ENCODE data around the gene LHPP. TPM values are rescaled to one million over a fixed set of nuclear protein-coding genes. Genes with fewer than 3 reads are reported as not detected.

Gene LHPP
- total RNA-seq, 1 experiment from 2014 or later: 3.7 TPM

DNA sequence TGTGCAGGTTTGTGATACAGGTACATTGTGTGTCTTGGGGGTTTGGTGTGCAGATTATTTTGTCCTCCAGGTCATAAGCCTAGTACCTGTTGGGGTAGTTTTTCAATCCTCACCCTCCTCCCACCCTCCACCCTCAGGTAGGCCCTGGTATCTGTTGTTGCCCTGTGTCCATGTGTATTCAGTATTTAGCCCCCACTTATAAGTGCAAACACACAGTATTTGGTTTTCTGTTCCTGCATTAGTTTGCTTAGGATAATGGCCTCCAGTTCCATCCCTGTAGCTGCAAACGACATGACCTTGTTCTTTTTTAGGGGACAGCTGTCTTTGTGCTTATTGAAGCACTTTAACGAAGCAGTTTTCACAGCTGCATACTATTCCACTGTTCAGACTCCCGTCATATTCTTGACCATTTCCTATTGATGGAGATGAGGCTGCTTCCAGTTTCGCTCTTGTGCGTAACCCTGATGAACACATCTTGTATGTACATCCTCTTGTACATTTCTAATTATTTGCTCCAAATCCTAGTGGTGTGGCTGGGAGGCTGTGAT is 47.4 kb downstream of the LHPP start:
- H3K9me3 Mint-ChIP-seq (ENCODE audit: unreplicated experiment): no peaks in the 10 kb centered on the region
- H3K27ac Mint-ChIP-seq (ENCODE audit: low read depth, unreplicated experiment): no peak overlapping the region
- no peaks in the 10 kb centered on the region for H3K36me3 Mint-ChIP-seq (ENCODE audit: insufficient read depth, unreplicated experiment)
- BruUV-seq (replicated peaks): no TSS peak
- H3K4me3 Mint-ChIP-seq (ENCODE audit: unreplicated experiment): no peak overlapping the region
- peaks cover 5% of the 10 kb centered on the region for H3K4me1 Mint-ChIP-seq (ENCODE audit: insufficient read depth, unreplicated experiment)
- ChIA-PET POLR2A (interaction anchor here (0.7 kb wide), 1 partner anchor 24 kb away, joined by 3 read pairs; no protein-coding TSS in a partner anchor), CTCF (interaction anchor here (0.6 kb wide), 1 partner anchor 1599 kb away, joined by 3 read pairs; no protein-coding TSS in a partner anchor)
- DNase-seq (ENCODE audit: unreplicated experiment): no peak
- TF ChIP-seq, protein P1, sequence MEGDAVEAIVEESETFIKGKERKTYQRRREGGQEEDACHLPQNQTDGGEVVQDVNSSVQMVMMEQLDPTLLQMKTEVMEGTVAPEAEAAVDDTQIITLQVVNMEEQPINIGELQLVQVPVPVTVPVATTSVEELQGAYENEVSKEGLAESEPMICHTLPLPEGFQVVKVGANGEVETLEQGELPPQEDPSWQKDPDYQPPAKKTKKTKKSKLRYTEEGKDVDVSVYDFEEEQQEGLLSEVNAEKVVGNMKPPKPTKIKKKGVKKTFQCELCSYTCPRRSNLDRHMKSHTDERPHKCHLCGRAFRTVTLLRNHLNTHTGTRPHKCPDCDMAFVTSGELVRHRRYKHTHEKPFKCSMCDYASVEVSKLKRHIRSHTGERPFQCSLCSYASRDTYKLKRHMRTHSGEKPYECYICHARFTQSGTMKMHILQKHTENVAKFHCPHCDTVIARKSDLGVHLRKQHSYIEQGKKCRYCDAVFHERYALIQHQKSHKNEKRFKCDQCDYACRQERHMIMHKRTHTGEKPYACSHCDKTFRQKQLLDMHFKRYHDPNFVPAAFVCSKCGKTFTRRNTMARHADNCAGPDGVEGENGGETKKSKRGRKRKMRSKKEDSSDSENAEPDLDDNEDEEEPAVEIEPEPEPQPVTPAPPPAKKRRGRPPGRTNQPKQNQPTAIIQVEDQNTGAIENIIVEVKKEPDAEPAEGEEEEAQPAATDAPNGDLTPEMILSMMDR (IDR thresholded peaks at IDR 0.05; ENCODE audit: unreplicated experiment): no peak
- intact Hi-C loops (cut with micrococcal nuclease): no loop called here
- no peaks in the 10 kb centered on the region for H3K27me3 Mint-ChIP-seq (ENCODE audit: insufficient read depth, unreplicated experiment)

DNA sequence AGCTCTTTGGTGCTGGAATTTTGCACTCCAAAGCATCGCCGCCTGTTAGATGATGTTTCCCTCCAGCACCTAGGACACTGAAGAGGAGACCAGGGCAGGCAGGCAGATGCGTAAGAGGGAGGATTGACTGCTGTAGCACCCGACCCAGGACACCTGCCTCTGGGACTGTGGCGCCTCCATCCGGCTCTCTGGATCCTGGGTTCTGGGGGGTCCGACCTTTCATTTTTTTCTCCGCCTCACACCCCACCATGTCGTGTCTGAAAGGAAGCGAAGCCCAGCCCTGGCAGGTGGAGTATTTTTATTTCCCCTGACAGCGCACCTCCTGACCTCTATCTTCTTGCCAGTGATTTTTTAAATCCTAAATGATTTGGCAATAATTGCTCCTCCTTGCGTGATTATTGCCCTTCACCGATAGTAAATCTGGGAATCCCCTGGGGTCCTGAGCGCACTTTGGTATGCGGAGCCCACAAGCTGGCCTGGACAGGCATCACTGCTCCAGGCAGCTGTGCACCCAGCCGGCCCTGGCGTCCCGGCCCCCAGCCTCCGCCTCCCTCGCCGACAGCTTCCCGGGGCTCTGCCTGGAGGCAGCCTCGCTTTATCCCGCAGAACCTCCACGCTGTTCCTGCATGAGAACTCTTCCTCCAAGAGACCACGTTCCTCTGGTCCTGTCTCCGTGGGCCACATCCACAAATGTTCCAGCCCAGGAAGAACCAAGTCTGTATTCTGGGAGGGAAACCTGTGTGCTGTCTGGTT is 48.4 kb downstream of the LHPP start:
- Mint-ChIP-seq H3K4me3 (ENCODE audit: unreplicated experiment) (peak overlapping the region; percentile 69), H3K27ac (ENCODE audit: low read depth, unreplicated experiment) (peak overlapping the region; percentile 81), H3K9me3 (ENCODE audit: unreplicated experiment) (no peaks in the 10 kb centered on the region), H3K27me3 (ENCODE audit: insufficient read depth, unreplicated experiment) (no peaks in the 10 kb centered on the region), H3K4me1 (ENCODE audit: insufficient read depth, unreplicated experiment) (peaks cover 5% of the 10 kb centered on the region), H3K36me3 (ENCODE audit: insufficient read depth, unreplicated experiment) (no peaks in the 10 kb centered on the region)
- CTCF ChIA-PET: interaction anchor here (0.7 kb wide), 1 partner anchor 71 kb away, joined by 3 read pairs; no protein-coding TSS in a partner anchor
- TF ChIP-seq, protein P1 (IDR thresholded peaks at IDR 0.05; ENCODE audit: unreplicated experiment): no peak
- no TSS peak for BruUV-seq (replicated peaks)
- intact Hi-C loops (cut with micrococcal nuclease): no loop called here
- DNase-seq (ENCODE audit: unreplicated experiment): no peak
- POLR2A ChIA-PET: no interaction called here

DNA sequence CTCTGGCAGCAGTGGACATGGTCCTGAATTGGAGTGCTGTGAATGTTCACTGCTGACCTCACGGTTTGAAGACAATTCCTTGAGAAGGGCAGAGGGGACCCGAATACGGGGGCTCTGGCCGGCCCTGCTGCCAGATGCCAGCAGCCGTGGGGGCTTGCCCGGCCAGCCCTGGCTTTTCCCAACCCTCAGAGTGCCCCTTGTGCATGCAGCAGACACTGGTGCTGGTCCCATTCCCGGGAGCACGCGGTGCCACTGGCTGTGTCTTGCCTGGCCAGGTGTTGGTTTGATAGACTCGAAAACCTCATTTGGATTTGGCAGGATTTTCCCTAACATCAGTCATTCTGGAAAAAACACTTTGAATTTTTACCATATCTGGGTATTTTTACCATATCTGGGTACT is 49.1 kb downstream of the LHPP start:
- no peaks in the 10 kb centered on the region for H3K9me3 Mint-ChIP-seq (ENCODE audit: unreplicated experiment)
- POLR2A ChIA-PET: no interaction called here
- peaks cover 5% of the 10 kb centered on the region for H3K4me1 Mint-ChIP-seq (ENCODE audit: insufficient read depth, unreplicated experiment)
- DNase-seq (ENCODE audit: unreplicated experiment): no peak
- H3K27me3 Mint-ChIP-seq (ENCODE audit: insufficient read depth, unreplicated experiment): no peaks in the 10 kb centered on the region
- peak overlapping the region; percentile 81 for H3K27ac Mint-ChIP-seq (ENCODE audit: low read depth, unreplicated experiment)
- TF ChIP-seq, protein P1 (IDR thresholded peaks at IDR 0.05; ENCODE audit: unreplicated experiment): no peak
- CTCF ChIA-PET: no interaction called here
- peak overlapping the region; percentile 69 for H3K4me3 Mint-ChIP-seq (ENCODE audit: unreplicated experiment)
- no TSS peak for BruUV-seq (replicated peaks)
- intact Hi-C loops (cut with micrococcal nuclease): no loop called here
- no peaks in the 10 kb centered on the region for H3K36me3 Mint-ChIP-seq (ENCODE audit: insufficient read depth, unreplicated experiment)

DNA sequence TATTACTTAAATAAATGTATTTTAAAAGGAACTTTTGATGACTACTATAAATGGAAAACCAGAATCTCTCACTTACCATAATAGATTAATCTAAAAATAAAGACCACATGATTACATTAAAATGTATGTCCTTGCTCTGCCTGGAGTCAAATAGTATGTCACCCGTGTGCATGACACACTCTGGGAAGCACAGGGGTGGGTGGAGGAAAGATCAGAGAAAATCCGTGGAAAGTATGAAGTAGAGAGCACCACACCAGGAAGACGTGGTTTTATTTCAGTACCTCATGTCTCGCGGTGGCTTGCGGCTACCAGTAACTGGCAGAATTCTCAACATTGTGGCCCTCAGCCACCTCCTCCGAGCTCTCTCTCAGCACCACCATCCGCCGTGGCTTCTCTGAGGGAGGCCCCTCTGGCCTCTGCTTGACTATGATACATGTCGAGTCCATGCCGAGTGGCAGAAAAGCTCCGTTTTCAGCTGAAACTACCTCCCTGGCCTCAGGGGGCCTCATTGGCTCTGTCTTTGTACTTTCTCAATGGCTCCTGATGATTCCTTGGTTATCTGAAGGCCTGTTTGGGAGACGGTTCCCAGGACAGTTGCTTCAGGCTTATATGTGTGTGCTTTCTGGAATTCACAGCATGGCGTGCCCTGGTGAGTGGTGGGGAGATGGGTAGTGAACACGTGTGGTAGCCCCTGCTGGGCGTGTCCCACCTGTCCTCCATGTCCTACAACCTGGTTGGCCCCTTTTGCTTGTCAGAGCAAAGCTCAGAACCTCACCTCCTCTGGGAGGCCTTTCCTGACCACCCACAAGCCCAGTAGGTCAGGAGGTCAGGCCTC is 49.8 kb downstream of the LHPP start:
- Mint-ChIP-seq H3K9me3 (ENCODE audit: unreplicated experiment) (no peaks in the 10 kb centered on the region), H3K27ac (ENCODE audit: low read depth, unreplicated experiment) (no peak overlapping the region), H3K4me3 (ENCODE audit: unreplicated experiment) (no peak overlapping the region), H3K4me1 (ENCODE audit: insufficient read depth, unreplicated experiment) (peaks cover 5% of the 10 kb centered on the region), H3K27me3 (ENCODE audit: insufficient read depth, unreplicated experiment) (no peaks in the 10 kb centered on the region), H3K36me3 (ENCODE audit: insufficient read depth, unreplicated experiment) (no peaks in the 10 kb centered on the region)
- TF ChIP-seq, protein P1 (IDR thresholded peaks at IDR 0.05; ENCODE audit: unreplicated experiment): no peak
- intact Hi-C loops (cut with micrococcal nuclease): no loop called here
- POLR2A ChIA-PET: no interaction called here
- BruUV-seq (replicated peaks): no TSS peak
- CTCF ChIA-PET: no interaction called here
- DNase-seq (ENCODE audit: unreplicated experiment): no peak
